GM11168 (cell line): ENCODE data around the gene OSBPL5.
"Not testable (repeated sequence)": the region's sequence is repeated elsewhere in the genome, so short reads cannot be mapped to it uniquely, and the experiment has no call there.

Experiments
- in situ Hi-C: fragments of 300-500 bp; cut with MboI; formaldehyde crosslinking; loops from one replicate; pipeline ENCODE4 v1.12.0; 2022; ENCODE audit warnings: low sequenced_read_pairs; ENCODE audit not compliant: unreplicated experiment

Gene OSBPL5

GRCh38 chr11:3064709-3065108 lies 100.4 kb downstream of the OSBPL5 start:
- in situ Hi-C loops, result not testable (repeated sequence)

- in situ Hi-C loops, result not testable (repeated sequence)
Observed at GRCh38 chr11:3063876-3064275, 101.2 kb downstream of the OSBPL5 start.

GRCh38 chr11:3063432-3063831 lies 101.7 kb downstream of the OSBPL5 start:
- in situ Hi-C loops, result not testable (repeated sequence)

GRCh38 chr11:3060436-3061025 lies 104.6 kb downstream of the OSBPL5 start:
- in situ Hi-C loops, result no loop called here

GRCh38 chr11:3058753-3059664 lies 106.1 kb downstream of the OSBPL5 start:
- in situ Hi-C loops, result no loop called here

- in situ Hi-C loops, result no loop called here
Observed at GRCh38 chr11:3057069-3057963, 107.8 kb downstream of the OSBPL5 start, which contains the start of gene CARS1. Gene CARS1 (minus strand): TSS chr11:3057423. CDS start chr11:3057367, 56 bp downstream.

GRCh38 chr11:3056296-3057068 lies 108.6 kb downstream of the OSBPL5 start:
- in situ Hi-C loops, result no loop called here

- in situ Hi-C loops, result no loop called here
Observed at GRCh38 chr11:3055891-3056290, 109.2 kb downstream of the OSBPL5 start.

GRCh38 chr11:3052567-3052966 lies 112.5 kb downstream of the OSBPL5 start:
- in situ Hi-C loops, result no loop called here

- in situ Hi-C loops, result no loop called here
Observed at GRCh38 chr11:3052109-3052479, 113.0 kb downstream of the OSBPL5 start.

- in situ Hi-C loops, result no loop called here
Observed at GRCh38 chr11:3051196-3052108, 113.7 kb downstream of the OSBPL5 start.

GRCh38 chr11:3050386-3051195 lies 114.5 kb downstream of the OSBPL5 start:
- in situ Hi-C loops, result no loop called here

- in situ Hi-C loops, result no loop called here
Observed at GRCh38 chr11:3049430-3050243, 115.5 kb downstream of the OSBPL5 start.

GRCh38 chr11:3047637-3048036 lies 117.5 kb downstream of the OSBPL5 start:
- in situ Hi-C loops, result no loop called here

GRCh38 chr11:3046641-3047040 lies 118.5 kb downstream of the OSBPL5 start:
- in situ Hi-C loops, result no loop called here

- in situ Hi-C loops, result no loop called here
Observed at GRCh38 chr11:3046190-3046589, 118.9 kb downstream of the OSBPL5 start.

- in situ Hi-C loops, result no loop called here
Observed at GRCh38 chr11:3044915-3045314, 120.2 kb downstream of the OSBPL5 start.
